ENCODE results near the gene COX6A2.

DNA sequence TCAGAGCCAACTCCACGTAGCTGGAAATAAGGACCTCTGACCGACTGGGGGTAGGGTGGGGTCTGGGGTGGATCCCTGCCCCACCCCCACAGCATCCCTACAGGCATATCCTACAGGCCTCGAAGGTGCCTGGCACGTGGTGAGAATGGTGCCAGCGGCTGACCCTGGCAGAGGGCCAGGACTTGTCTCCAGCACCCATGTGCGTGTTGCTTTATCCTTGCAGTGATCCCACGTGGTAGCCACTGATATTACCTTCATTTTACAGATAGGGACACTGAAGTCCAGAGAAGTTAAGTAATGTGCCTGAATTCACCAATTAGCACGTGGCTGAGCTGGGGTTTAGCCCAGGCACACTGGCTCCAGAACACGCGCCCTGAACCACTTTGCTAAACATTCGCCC is 26.7 kb downstream of the COX6A2 start:
- TF ChIP-seq, protein P1, sequence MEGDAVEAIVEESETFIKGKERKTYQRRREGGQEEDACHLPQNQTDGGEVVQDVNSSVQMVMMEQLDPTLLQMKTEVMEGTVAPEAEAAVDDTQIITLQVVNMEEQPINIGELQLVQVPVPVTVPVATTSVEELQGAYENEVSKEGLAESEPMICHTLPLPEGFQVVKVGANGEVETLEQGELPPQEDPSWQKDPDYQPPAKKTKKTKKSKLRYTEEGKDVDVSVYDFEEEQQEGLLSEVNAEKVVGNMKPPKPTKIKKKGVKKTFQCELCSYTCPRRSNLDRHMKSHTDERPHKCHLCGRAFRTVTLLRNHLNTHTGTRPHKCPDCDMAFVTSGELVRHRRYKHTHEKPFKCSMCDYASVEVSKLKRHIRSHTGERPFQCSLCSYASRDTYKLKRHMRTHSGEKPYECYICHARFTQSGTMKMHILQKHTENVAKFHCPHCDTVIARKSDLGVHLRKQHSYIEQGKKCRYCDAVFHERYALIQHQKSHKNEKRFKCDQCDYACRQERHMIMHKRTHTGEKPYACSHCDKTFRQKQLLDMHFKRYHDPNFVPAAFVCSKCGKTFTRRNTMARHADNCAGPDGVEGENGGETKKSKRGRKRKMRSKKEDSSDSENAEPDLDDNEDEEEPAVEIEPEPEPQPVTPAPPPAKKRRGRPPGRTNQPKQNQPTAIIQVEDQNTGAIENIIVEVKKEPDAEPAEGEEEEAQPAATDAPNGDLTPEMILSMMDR (IDR thresholded peaks at IDR 0.05; ENCODE audit: poor library complexity) = no peak
- TF ChIP-seq EZH2phosphoT487 (IDR thresholded peaks at IDR 0.05; ENCODE audit: low read depth, severe bottlenecking, unreplicated experiment) = no peak

All from hepatocyte (in vitro differentiated cells).